GM21423 (cell line): ENCODE measurements around the gene RPL32.
"Not testable (repeated sequence)": the region's sequence is repeated elsewhere in the genome, so short reads cannot be mapped to it uniquely, and the experiment has no call there.

Experiments used
- ATAC-seq: cut with Tn5 transposase; IDR thresholded peaks from one replicate; pipeline ENCODE4 v1.9.1; 2021; ENCODE audit warnings: mild to moderate bottlenecking, moderate library complexity; ENCODE audit not compliant: unreplicated experiment

RPL32 gene

GRCh38 chr3:12810013-12810780, 31.2 kb downstream of the RPL32 start:
- peak; percentile 99 for ATAC-seq

- ATAC-seq = no peak
Observed at GRCh38 chr3:12809435-12809834, 31.9 kb downstream of the RPL32 start.

GRCh38 chr3:12809001-12809400, 32.4 kb downstream of the RPL32 start:
- no peak for ATAC-seq

GRCh38 chr3:12808587-12808986, 32.8 kb downstream of the RPL32 start:
- ATAC-seq = no peak

GRCh38 chr3:12807601-12808359, 33.6 kb downstream of the RPL32 start:
- no peak for ATAC-seq

GRCh38 chr3:12807066-12807465, 34.3 kb downstream of the RPL32 start:
- no peak for ATAC-seq

GRCh38 chr3:12803371-12803770, 38.0 kb downstream of the RPL32 start:
- no peak for ATAC-seq

- ATAC-seq = no peak
Observed at GRCh38 chr3:12799525-12800440, 41.6 kb downstream of the RPL32 start.

- ATAC-seq = no peak
Observed at GRCh38 chr3:12798559-12799179, 42.7 kb downstream of the RPL32 start.

GRCh38 chr3:12797892-12798558, 43.3 kb downstream of the RPL32 start:
- no peak for ATAC-seq

- no peak for ATAC-seq
Observed at GRCh38 chr3:12797124-12797891, 44.1 kb downstream of the RPL32 start.

GRCh38 chr3:12796171-12797123, 44.9 kb downstream of the RPL32 start, which contains the start of gene CAND2:
TSS of gene CAND2 (plus strand) at chr3:12796680. CDS start at chr3:12796721, 41 bp downstream.
- no peak for ATAC-seq

GRCh38 chr3:12793701-12794100, 47.7 kb downstream of the RPL32 start:
- no peak for ATAC-seq

- no peak for ATAC-seq
Observed at GRCh38 chr3:12791430-12791829, 49.9 kb downstream of the RPL32 start.

- ATAC-seq = not testable (repeated sequence)
Observed at GRCh38 chr3:12787967-12788690, 53.2 kb downstream of the RPL32 start.

- not testable (repeated sequence) for ATAC-seq
Observed at GRCh38 chr3:12787346-12787745, 54.0 kb downstream of the RPL32 start.

GRCh38 chr3:12785096-12785495, 56.3 kb downstream of the RPL32 start:
- ATAC-seq = no peak
